ENCODE data around the gene ARHGDIB.
A peak's percentile ranks its signal among the peaks of the same experiment; 100 is the strongest.

The ARHGDIB gene

GRCh38 chr12:14949631-14950030 is 11.8 kb downstream of the ARHGDIB start:
- DNase-seq = no peak
- Histone ChIP-seq H3K4me1 (ENCODE audit: control insufficient read depth, low read depth, low read length) (no peaks in the 10 kb centered on the region), H4K8ac (ENCODE audit: low read depth, low read length) (no peak overlapping the region), H3K18ac (ENCODE audit: low read length) (no peak overlapping the region), H3K79me2 (ENCODE audit: control insufficient read depth, insufficient read depth, low read length) (no peaks in the 10 kb centered on the region), H3K27me3 (ENCODE audit: insufficient read depth, low read length, poor library complexity) (no peaks in the 10 kb centered on the region), H2AK5ac (ENCODE audit: low read length) (no peak overlapping the region), H4K5ac (ENCODE audit: low read length) (no peak overlapping the region), H3K56ac (ENCODE audit: low read length) (no peak overlapping the region), H3K4me2 (ENCODE audit: low read length) (no peak overlapping the region), H3K9ac (ENCODE audit: low read length) (no peak overlapping the region), H3K36me3 (ENCODE audit: control insufficient read depth, insufficient read depth, low read length) (no peaks in the 10 kb centered on the region), H3K27ac (ENCODE audit: low read depth, low read length) (no peak overlapping the region), H2BK15ac (replicated peaks; ENCODE audit: low read depth) (no peak overlapping the region), H3K4me3 (ENCODE audit: low read length) (no peak overlapping the region), H3K4ac (ENCODE audit: low read depth, low read length) (no peak overlapping the region), H2BK120ac (ENCODE audit: low read depth, low read length) (no peak overlapping the region), H3K23ac (ENCODE audit: low read length) (no peak overlapping the region), H3K79me1 (ENCODE audit: low read length) (no peaks in the 10 kb centered on the region), H2BK5ac (ENCODE audit: low read length) (no peak overlapping the region)
- WGBS (ENCODE audit: extremely low coverage, insufficient coverage, low lambda C conversion rate) = no CpG with 5 or more reads among the region's 5 CpGs

- H3K27ac ChIP-seq (ENCODE audit: low read depth, low read length) = peak overlapping the region; percentile 25
- no peaks in the 10 kb centered on the region for H3K79me1 ChIP-seq (ENCODE audit: low read length)
- no peaks in the 10 kb centered on the region for H3K4me1 ChIP-seq (ENCODE audit: control insufficient read depth, low read depth, low read length)
- peak overlapping the region; percentile 82 for H2BK120ac ChIP-seq (ENCODE audit: low read depth, low read length)
- WGBS (ENCODE audit: extremely low coverage, insufficient coverage, low lambda C conversion rate) = no CpG with 5 or more reads among the region's 3 CpGs
- peak overlapping the region; percentile 6 for H3K56ac ChIP-seq (ENCODE audit: low read length)
- H2AK5ac ChIP-seq (ENCODE audit: low read length) = no peak overlapping the region
- peak overlapping the region; percentile 64 for H2BK15ac ChIP-seq (replicated peaks; ENCODE audit: low read depth)
- no peaks in the 10 kb centered on the region for H3K36me3 ChIP-seq (ENCODE audit: control insufficient read depth, insufficient read depth, low read length)
- H3K18ac ChIP-seq (ENCODE audit: low read length) = peak overlapping the region; percentile 75
- peak overlapping the region; percentile 56 for H4K8ac ChIP-seq (ENCODE audit: low read depth, low read length)
- peak overlapping the region; percentile 7 for H3K9ac ChIP-seq (ENCODE audit: low read length)
- H2BK5ac ChIP-seq (ENCODE audit: low read length) = no peak overlapping the region
- DNase-seq = peak; percentile 82
- H3K4me3 ChIP-seq (ENCODE audit: low read length) = no peak overlapping the region
- H3K27me3 ChIP-seq (ENCODE audit: insufficient read depth, low read length, poor library complexity) = no peaks in the 10 kb centered on the region
- H3K4ac ChIP-seq (ENCODE audit: low read depth, low read length) = peak overlapping the region; percentile 55
- H3K23ac ChIP-seq (ENCODE audit: low read length) = no peak overlapping the region
- H3K4me2 ChIP-seq (ENCODE audit: low read length) = no peak overlapping the region
- H4K5ac ChIP-seq (ENCODE audit: low read length) = peak overlapping the region; percentile 79
- no peaks in the 10 kb centered on the region for H3K79me2 ChIP-seq (ENCODE audit: control insufficient read depth, insufficient read depth, low read length)
Measured at GRCh38 chr12:14948672-14949071, 12.7 kb downstream of the ARHGDIB start.

- Histone ChIP-seq H3K4ac (ENCODE audit: low read depth, low read length) (no peak overlapping the region), H2BK5ac (ENCODE audit: low read length) (no peak overlapping the region), H3K9ac (ENCODE audit: low read length) (no peak overlapping the region), H3K4me3 (ENCODE audit: low read length) (no peak overlapping the region), H3K56ac (ENCODE audit: low read length) (no peak overlapping the region), H3K4me2 (ENCODE audit: low read length) (no peak overlapping the region), H2BK120ac (ENCODE audit: low read depth, low read length) (no peak overlapping the region), H3K79me2 (ENCODE audit: control insufficient read depth, insufficient read depth, low read length) (no peaks in the 10 kb centered on the region), H3K4me1 (ENCODE audit: control insufficient read depth, low read depth, low read length) (no peaks in the 10 kb centered on the region), H3K23ac (ENCODE audit: low read length) (no peak overlapping the region), H3K79me1 (ENCODE audit: low read length) (no peaks in the 10 kb centered on the region), H3K27me3 (ENCODE audit: insufficient read depth, low read length, poor library complexity) (no peaks in the 10 kb centered on the region), H2AK5ac (ENCODE audit: low read length) (no peak overlapping the region), H2BK15ac (replicated peaks; ENCODE audit: low read depth) (no peak overlapping the region), H3K18ac (ENCODE audit: low read length) (no peak overlapping the region), H4K8ac (ENCODE audit: low read depth, low read length) (no peak overlapping the region), H3K27ac (ENCODE audit: low read depth, low read length) (no peak overlapping the region), H3K36me3 (ENCODE audit: control insufficient read depth, insufficient read depth, low read length) (no peaks in the 10 kb centered on the region), H4K5ac (ENCODE audit: low read length) (no peak overlapping the region)
- DNase-seq = no peak
- WGBS (ENCODE audit: extremely low coverage, insufficient coverage, low lambda C conversion rate) = no CpG with 5 or more reads among the region's 1 CpG
Measured at GRCh38 chr12:14946861-14947260, 14.5 kb downstream of the ARHGDIB start.

- H3K4me3 ChIP-seq (ENCODE audit: low read length) = no peak overlapping the region
- no peak overlapping the region for H3K18ac ChIP-seq (ENCODE audit: low read length)
- H3K27ac ChIP-seq (ENCODE audit: low read depth, low read length) = no peak overlapping the region
- H2BK5ac ChIP-seq (ENCODE audit: low read length) = no peak overlapping the region
- H4K8ac ChIP-seq (ENCODE audit: low read depth, low read length) = no peak overlapping the region
- H3K79me1 ChIP-seq (ENCODE audit: low read length) = no peaks in the 10 kb centered on the region
- H3K4me1 ChIP-seq (ENCODE audit: control insufficient read depth, low read depth, low read length) = no peaks in the 10 kb centered on the region
- H2BK120ac ChIP-seq (ENCODE audit: low read depth, low read length) = no peak overlapping the region
- H2BK15ac ChIP-seq (replicated peaks; ENCODE audit: low read depth) = no peak overlapping the region
- WGBS (ENCODE audit: extremely low coverage, insufficient coverage, low lambda C conversion rate) = no CpG with 5 or more reads among the region's 2 CpGs
- H3K23ac ChIP-seq (ENCODE audit: low read length) = no peak overlapping the region
- no peaks in the 10 kb centered on the region for H3K79me2 ChIP-seq (ENCODE audit: control insufficient read depth, insufficient read depth, low read length)
- H4K5ac ChIP-seq (ENCODE audit: low read length) = no peak overlapping the region
- H3K36me3 ChIP-seq (ENCODE audit: control insufficient read depth, insufficient read depth, low read length) = no peaks in the 10 kb centered on the region
- no peak overlapping the region for H3K56ac ChIP-seq (ENCODE audit: low read length)
- no peak overlapping the region for H3K9ac ChIP-seq (ENCODE audit: low read length)
- H2AK5ac ChIP-seq (ENCODE audit: low read length) = no peak overlapping the region
- no peak overlapping the region for H3K4ac ChIP-seq (ENCODE audit: low read depth, low read length)
- no peak overlapping the region for H3K4me2 ChIP-seq (ENCODE audit: low read length)
- DNase-seq = no peak
- H3K27me3 ChIP-seq (ENCODE audit: insufficient read depth, low read length, poor library complexity) = no peaks in the 10 kb centered on the region
Measured at GRCh38 chr12:14946162-14946561, 15.2 kb downstream of the ARHGDIB start.

- Histone ChIP-seq H3K4ac (ENCODE audit: low read depth, low read length) (no peak overlapping the region), H4K5ac (ENCODE audit: low read length) (no peak overlapping the region), H4K8ac (ENCODE audit: low read depth, low read length) (no peak overlapping the region), H2AK5ac (ENCODE audit: low read length) (no peak overlapping the region), H3K27me3 (ENCODE audit: insufficient read depth, low read length, poor library complexity) (no peaks in the 10 kb centered on the region), H3K4me2 (ENCODE audit: low read length) (no peak overlapping the region), H3K23ac (ENCODE audit: low read length) (no peak overlapping the region), H3K79me2 (ENCODE audit: control insufficient read depth, insufficient read depth, low read length) (no peaks in the 10 kb centered on the region), H3K4me3 (ENCODE audit: low read length) (no peak overlapping the region), H2BK15ac (replicated peaks; ENCODE audit: low read depth) (no peak overlapping the region), H3K36me3 (ENCODE audit: control insufficient read depth, insufficient read depth, low read length) (no peaks in the 10 kb centered on the region), H3K18ac (ENCODE audit: low read length) (no peak overlapping the region), H3K56ac (ENCODE audit: low read length) (no peak overlapping the region), H3K9ac (ENCODE audit: low read length) (no peak overlapping the region), H3K79me1 (ENCODE audit: low read length) (no peaks in the 10 kb centered on the region), H3K4me1 (ENCODE audit: control insufficient read depth, low read depth, low read length) (no peaks in the 10 kb centered on the region), H2BK120ac (ENCODE audit: low read depth, low read length) (no peak overlapping the region), H3K27ac (ENCODE audit: low read depth, low read length) (no peak overlapping the region), H2BK5ac (ENCODE audit: low read length) (no peak overlapping the region)
- no peak for DNase-seq
- no CpG with 5 or more reads among the region's 12 CpGs for WGBS (ENCODE audit: extremely low coverage, insufficient coverage, low lambda C conversion rate)
Measured at GRCh38 chr12:14942196-14942931, 19.0 kb downstream of the ARHGDIB start.

- no peak overlapping the region for H4K5ac ChIP-seq (ENCODE audit: low read length)
- H3K9ac ChIP-seq (ENCODE audit: low read length) = no peak overlapping the region
- DNase-seq = no peak
Measured at GRCh38 chr12:14941369-14941768, 20.0 kb downstream of the ARHGDIB start.

More at GRCh38 chr12:14941369-14941768, 20.0 kb downstream of the ARHGDIB start:
- H2BK5ac ChIP-seq (ENCODE audit: low read length) = no peak overlapping the region
- H2BK120ac ChIP-seq (ENCODE audit: low read depth, low read length) = no peak overlapping the region
- H3K79me2 ChIP-seq (ENCODE audit: control insufficient read depth, insufficient read depth, low read length) = no peaks in the 10 kb centered on the region
- H3K27me3 ChIP-seq (ENCODE audit: insufficient read depth, low read length, poor library complexity) = no peaks in the 10 kb centered on the region
- H3K4me2 ChIP-seq (ENCODE audit: low read length) = no peak overlapping the region
- no peak overlapping the region for H3K23ac ChIP-seq (ENCODE audit: low read length)
- no peaks in the 10 kb centered on the region for H3K79me1 ChIP-seq (ENCODE audit: low read length)
- no peak overlapping the region for H3K56ac ChIP-seq (ENCODE audit: low read length)
- no peak overlapping the region for H3K4ac ChIP-seq (ENCODE audit: low read depth, low read length)
- H3K18ac ChIP-seq (ENCODE audit: low read length) = no peak overlapping the region
- no peak overlapping the region for H3K27ac ChIP-seq (ENCODE audit: low read depth, low read length)
- no peak overlapping the region for H2BK15ac ChIP-seq (replicated peaks; ENCODE audit: low read depth)
- WGBS (ENCODE audit: extremely low coverage, insufficient coverage, low lambda C conversion rate) = no CpG with 5 or more reads among the region's 2 CpGs
- no peak overlapping the region for H2AK5ac ChIP-seq (ENCODE audit: low read length)
- H3K4me3 ChIP-seq (ENCODE audit: low read length) = no peak overlapping the region
- H3K4me1 ChIP-seq (ENCODE audit: control insufficient read depth, low read depth, low read length) = no peaks in the 10 kb centered on the region
- no peak overlapping the region for H4K8ac ChIP-seq (ENCODE audit: low read depth, low read length)
- no peaks in the 10 kb centered on the region for H3K36me3 ChIP-seq (ENCODE audit: control insufficient read depth, insufficient read depth, low read length)

Measured in mesendoderm (in vitro differentiated cells).